ENCODE data around the gene MNX1.

MNX1 gene

DNA sequence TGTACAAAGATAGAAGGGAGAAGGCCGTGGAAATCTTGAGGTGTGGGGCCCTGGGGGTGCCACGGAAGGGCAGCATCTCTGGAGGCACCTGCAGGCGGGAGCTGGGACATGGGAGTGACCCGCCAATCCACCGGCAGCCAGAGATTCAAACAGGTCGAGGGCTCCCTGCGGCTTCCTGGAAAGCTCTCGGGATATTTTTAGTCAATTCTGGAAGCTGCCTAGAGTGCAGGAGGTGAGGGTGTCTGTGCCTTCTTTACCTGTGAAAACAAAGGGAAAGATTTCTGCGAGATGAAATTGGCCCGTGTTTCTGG is 16.6 kb downstream of the MNX1 start:
- ChIA-PET POLR2A (ENCODE audit: low non-redundant PET) (no interaction called here), CTCF (no interaction called here)

DNA sequence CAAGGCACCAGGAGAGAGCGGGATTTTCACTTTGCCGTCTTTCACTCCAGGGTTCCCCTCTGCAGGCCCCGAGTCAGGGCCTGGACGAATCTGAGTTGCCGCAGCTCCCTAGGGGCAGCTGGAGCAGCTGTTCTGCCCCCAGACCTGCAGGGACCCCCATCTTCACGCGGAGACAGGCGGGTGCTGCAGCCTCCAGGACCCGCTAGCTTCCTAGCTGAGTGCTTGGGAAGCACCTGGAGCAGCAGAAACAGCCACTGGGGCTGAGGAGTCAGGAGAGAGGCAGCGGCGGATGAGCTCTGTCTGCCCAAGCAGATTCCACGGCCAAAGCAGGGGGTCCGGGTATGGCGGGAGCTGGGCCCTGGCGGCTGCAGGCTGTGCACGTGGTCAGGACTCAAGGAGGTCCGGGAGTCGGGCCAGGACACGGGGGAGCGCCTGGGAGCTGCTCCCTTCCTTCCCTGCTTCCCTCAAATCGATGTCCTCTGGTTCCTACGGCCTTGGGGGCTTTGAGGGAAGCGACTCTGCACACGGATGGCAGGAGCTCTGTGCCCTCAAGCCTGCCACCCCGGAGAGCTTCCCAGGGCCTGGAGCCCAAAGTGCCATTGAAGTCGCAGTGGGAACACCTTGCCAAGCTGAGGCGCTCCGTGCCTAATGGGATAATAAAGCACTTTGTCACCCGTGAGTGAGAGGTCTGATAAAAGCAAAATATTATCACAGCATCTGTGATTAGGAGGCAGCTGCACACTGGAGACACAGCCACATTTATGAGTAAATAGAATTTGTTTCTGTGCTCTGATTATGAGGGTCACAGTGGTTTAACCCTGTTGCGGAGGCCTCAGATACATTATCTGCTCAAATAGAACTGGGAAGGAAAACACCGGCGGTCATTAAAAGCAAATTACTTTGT is 17.2 kb downstream of the MNX1 start:
- DNase-seq (ENCODE audit: low spot score), result no peak
- no peak overlapping the region for H3K27ac ChIP-seq
- ChIA-PET POLR2A (ENCODE audit: low non-redundant PET) (no interaction called here), CTCF (no interaction called here)
- TF ChIP-seq, protein P1, sequence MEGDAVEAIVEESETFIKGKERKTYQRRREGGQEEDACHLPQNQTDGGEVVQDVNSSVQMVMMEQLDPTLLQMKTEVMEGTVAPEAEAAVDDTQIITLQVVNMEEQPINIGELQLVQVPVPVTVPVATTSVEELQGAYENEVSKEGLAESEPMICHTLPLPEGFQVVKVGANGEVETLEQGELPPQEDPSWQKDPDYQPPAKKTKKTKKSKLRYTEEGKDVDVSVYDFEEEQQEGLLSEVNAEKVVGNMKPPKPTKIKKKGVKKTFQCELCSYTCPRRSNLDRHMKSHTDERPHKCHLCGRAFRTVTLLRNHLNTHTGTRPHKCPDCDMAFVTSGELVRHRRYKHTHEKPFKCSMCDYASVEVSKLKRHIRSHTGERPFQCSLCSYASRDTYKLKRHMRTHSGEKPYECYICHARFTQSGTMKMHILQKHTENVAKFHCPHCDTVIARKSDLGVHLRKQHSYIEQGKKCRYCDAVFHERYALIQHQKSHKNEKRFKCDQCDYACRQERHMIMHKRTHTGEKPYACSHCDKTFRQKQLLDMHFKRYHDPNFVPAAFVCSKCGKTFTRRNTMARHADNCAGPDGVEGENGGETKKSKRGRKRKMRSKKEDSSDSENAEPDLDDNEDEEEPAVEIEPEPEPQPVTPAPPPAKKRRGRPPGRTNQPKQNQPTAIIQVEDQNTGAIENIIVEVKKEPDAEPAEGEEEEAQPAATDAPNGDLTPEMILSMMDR (conservative IDR thresholded peaks at IDR 0.05; ENCODE audit: low read depth), result no peak

More for the DNA sequence above, 16.6 kb downstream of the MNX1 start:
- H3K27ac ChIP-seq, result no peak overlapping the region
- TF ChIP-seq, protein P1 (conservative IDR thresholded peaks at IDR 0.05; ENCODE audit: low read depth), result no peak
- DNase-seq (ENCODE audit: low spot score), result no peak

DNA sequence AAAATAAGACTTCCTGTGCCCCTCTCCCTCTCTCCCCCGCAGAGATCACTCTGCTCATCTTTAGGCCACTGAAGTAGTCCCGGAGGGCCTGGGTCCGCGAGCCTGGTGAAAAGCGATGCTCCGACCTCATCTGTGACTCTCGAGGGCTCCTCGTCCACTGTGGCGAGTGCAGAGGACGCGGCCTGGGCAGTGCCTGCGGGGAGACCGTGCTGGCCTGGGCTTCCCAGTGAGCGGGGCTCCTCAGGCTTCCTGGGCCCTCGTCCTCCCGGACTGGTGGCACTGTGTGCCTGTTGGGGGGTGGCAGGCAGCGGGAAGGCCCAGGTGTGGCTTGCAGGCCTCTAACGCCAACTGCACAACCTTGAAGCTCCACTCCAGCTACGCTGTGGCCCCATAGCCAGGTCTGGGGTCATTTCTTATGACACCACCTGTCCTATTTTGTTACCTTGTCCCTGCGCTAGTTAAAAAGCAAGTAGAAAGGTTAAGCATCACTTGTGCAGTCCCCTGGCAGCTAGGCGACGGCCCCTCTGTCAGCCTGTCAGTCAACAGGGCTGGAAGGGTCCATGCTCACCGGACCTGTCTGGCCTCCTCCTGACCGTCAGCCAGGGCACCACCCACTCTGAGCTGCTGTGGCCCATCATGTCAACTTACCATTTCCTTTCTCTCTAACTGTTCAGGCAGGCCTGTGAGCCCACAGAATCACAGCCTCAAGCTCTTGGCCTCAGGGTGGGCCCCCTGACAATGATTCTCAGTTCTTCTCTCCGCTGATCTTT is 20.5 kb downstream of the MNX1 start:
- TF ChIP-seq, protein P1 (conservative IDR thresholded peaks at IDR 0.05; ENCODE audit: low read depth), result no peak
- no peak for DNase-seq (ENCODE audit: low spot score)
- no peak overlapping the region for H3K27ac ChIP-seq
- POLR2A ChIA-PET (ENCODE audit: low non-redundant PET), result no interaction called here
- CTCF ChIA-PET, result interaction anchor here (0.7 kb wide), 1 partner anchor 169 kb away, joined by 5 read pairs; no protein-coding TSS in a partner anchor

DNA sequence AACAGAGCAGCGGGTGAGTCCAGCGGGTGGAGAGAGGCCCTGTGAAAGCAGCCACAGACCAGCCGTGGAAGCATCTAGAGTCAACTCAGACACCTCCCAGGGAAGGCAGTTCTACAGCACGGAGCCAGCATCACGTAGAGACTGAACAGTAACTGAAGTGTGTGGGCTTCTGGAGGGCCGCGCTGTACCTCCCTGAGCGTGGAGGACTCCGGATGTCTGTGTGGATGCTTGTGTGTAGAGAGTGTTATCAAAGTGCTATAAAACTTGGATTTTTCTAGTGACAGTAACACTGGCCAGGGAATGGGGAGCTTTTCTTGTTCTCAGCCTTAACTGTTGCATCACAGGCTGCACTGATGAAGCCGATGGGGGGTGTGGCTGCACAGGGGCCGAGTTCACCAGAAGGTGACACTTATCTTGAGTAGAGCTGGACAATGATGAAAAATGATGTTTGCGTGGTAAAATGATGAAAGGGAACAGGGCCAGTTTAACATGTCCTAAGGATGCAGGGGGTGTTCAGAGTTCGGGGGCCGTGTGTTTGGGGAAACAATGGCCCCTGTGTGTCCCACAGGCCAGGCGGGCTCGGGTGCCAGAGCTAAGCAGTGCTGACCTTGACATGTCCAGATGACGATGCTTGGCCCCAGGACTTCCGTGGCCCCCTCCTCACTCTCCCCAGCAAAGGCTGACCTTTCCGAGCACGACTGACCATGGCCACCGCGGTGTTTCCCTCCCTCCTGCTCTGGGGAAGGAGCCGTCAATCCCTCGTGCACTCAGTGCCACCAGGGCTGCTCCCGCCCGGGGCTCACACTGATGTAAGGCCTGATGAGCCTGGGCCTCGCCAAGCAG is 21.9 kb downstream of the MNX1 start:
- POLR2A ChIA-PET (ENCODE audit: low non-redundant PET), result no interaction called here
- H3K27ac ChIP-seq, result no peak overlapping the region
- CTCF ChIA-PET, result no interaction called here
- DNase-seq (ENCODE audit: low spot score), result no peak
- TF ChIP-seq, protein P1 (conservative IDR thresholded peaks at IDR 0.05; ENCODE audit: low read depth), result no peak

DNA sequence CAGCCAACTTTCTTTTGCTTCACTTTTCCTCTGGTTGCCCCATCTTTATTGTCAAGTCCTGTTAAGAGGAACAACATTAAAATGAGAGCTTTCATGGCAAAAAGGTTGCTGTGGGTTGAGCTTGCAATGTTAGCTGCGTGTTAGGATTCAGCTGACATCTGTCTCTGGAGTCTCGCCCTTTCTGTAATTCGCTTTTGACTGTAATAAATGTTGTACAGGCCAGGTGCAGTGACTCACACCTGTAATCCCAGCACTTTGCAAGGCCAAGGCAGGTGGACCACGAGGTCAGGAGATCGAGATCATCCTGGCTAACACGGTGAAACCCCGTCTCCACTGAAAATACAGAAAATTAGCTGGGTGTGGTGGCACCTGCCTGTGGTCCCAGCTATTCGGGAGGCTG is 24.1 kb downstream of the MNX1 start:
- POLR2A ChIA-PET (ENCODE audit: low non-redundant PET), result no interaction called here
- CTCF ChIA-PET, result no interaction called here
- no peak for DNase-seq (ENCODE audit: low spot score)
- TF ChIP-seq, protein P1 (conservative IDR thresholded peaks at IDR 0.05; ENCODE audit: low read depth), result no peak
- H3K27ac ChIP-seq, result no peak overlapping the region
